Esophagus squamous epithelium (tissue), 5 donors: ENCODE measurements around the gene MNS1. TPM values are rescaled to one million over a fixed set of nuclear protein-coding genes. Genes with fewer than 3 reads are reported as not detected.
"Not testable (repeated sequence)": the region's sequence is repeated elsewhere in the genome, so short reads cannot be mapped to it uniquely, and the experiment has no call there.

Source experiments
- DNase-seq: peaks from one replicate; lab custom pipeline; 2025; lab: John Stamatoyannopoulos, UW
- H3K27ac ChIP-seq, 4 donors: fragments of 200-600 bp; sonication (generic); one replicate each; pipeline ENCODE4 v1.5.1; 2016 to 2019; ENCODE audit warnings: mild to moderate bottlenecking in 1 of 4
- H3K27me3 ChIP-seq, 4 donors: fragments of 200-600 bp; sonication (generic); 1 replicate in 3 of 4; 2 replicates in 1 of 4; pipeline versions ENCODE4 v1.5.1 to v1.6.0; 2017 to 2021; ENCODE audit warnings: antibody characterized with exemption in 1 of 4
- H3K36me3 ChIP-seq, 3 donors: fragments of 200-600 bp; sonication (generic); one replicate each; pipeline ENCODE4 v1.5.1; 2016 to 2019
- H3K4me1 ChIP-seq, 3 donors: fragments of 200-600 bp; sonication (generic); one replicate each; pipeline ENCODE4 v1.5.1; 2017 to 2019
- H3K4me3 ChIP-seq, 4 donors: fragments of 200-600 bp; sonication (generic); 1 replicate in 3 of 4; 2 replicates in 1 of 4; pipeline ENCODE4 v1.5.1; 2016 to 2019; ENCODE audit warnings: mild to moderate bottlenecking in 2 of 4, moderate library complexity in 1 of 4
- H3K9me3 ChIP-seq, 3 donors: fragments of 200-600 bp; sonication (generic); one replicate each; pipeline ENCODE4 v1.5.1; 2016 to 2019
- CTCF ChIP-seq, 6 experiments: fragments of 450-650 bp in 4 of 6; fragments of 200-600 bp in 2 of 6; sonication (generic) in 2 of 6; IDR thresholded peaks; one replicate each; pipeline ENCODE4 v1.5.1; 2016 to 2019; ENCODE audit warnings: antibody characterized with exemption in 6 of 6, mild to moderate bottlenecking in 4 of 6, moderate library complexity in 4 of 6
- POLR2A ChIP-seq, 4 donors: fragments of 450-650 bp; IDR thresholded peaks; one replicate each; pipeline ENCODE4 v1.6.1; 2017; ENCODE audit warnings: antibody characterized with exemption in 4 of 4, mild to moderate bottlenecking in 4 of 4, moderate library complexity in 3 of 4
- WGBS, 2 donors: methylation state at CpG; one replicate each; pipeline ENCODE4 v1.1.5; 2018; 5-methylcytosine and 5-hydroxymethylcytosine counted together
- intact Hi-C: fragments of 100-400 bp; cut with DNase I; formaldehyde crosslinking; loops from one replicate; pipeline ENCODE4 v1.15.0; 2022
- total RNA-seq, 4 donors: library from RNA; depleted of rRNA; stranded (reverse); fragments of >200 nt; gene quantifications; one replicate each; pipeline ENCODE4 v1.1.0, GENCODE V29; 2016
- donor health status: DM: yes; HTN: yes; CAD: no.

Gene MNS1
- total RNA-seq, 4 donors from 2014 or later, result 0.57 to 1.1 (median 0.98) TPM

GRCh38 chr15:56411122-56411749 lies 53.7 kb downstream of the MNS1 start:
- no peaks in the 10 kb centered on the region for H3K27me3 ChIP-seq
- H3K9me3 ChIP-seq, result no peaks in the 10 kb centered on the region
- H3K4me3 ChIP-seq, result no peak overlapping the region
- intact Hi-C loops, result no loop called here
- no peak overlapping the region for H3K27ac ChIP-seq
- DNase-seq, result no peak
- 47 to 49% methylated on average over 2 of the region's 2 CpGs for WGBS, 2 donors
- H3K36me3 ChIP-seq, result no peaks in the 10 kb centered on the region
- TF ChIP-seq POLR2A (IDR thresholded peaks at IDR 0.05) (no peak), CTCF (IDR thresholded peaks at IDR 0.05) (no peak)
- H3K4me1 ChIP-seq, result no peaks in the 10 kb centered on the region

- Histone ChIP-seq H3K4me3 (no peak overlapping the region), H3K27me3 (no peaks in the 10 kb centered on the region), H3K36me3 (no peaks in the 10 kb centered on the region), H3K27ac (no peak overlapping the region), H3K9me3 (no peaks in the 10 kb centered on the region), H3K4me1 (no peaks in the 10 kb centered on the region)
- intact Hi-C loops, result no loop called here
- TF ChIP-seq CTCF (IDR thresholded peaks at IDR 0.05) (no peak), POLR2A (IDR thresholded peaks at IDR 0.05) (no peak)
- no peak for DNase-seq
Measured at GRCh38 chr15:56410721-56411120, 54.2 kb downstream of the MNS1 start.

GRCh38 chr15:56399209-56399608 lies 65.7 kb downstream of the MNS1 start:
- H3K4me3 ChIP-seq, H3K27me3 ChIP-seq, H3K27ac ChIP-seq, intact Hi-C loops, H3K9me3 ChIP-seq, DNase-seq, H3K4me1 ChIP-seq: not testable (repeated sequence)
- peaks cover 0 to 13% (median 0%) of the 10 kb centered on the region in 3 donors for H3K36me3 ChIP-seq
- 96 to 100% methylated on average over 1 to 6 of the region's 11 CpGs for WGBS, 2 donors

GRCh38 chr15:56397325-56397724 lies 67.6 kb downstream of the MNS1 start:
- 92 to 95% methylated on average over 3 of the region's 3 CpGs for WGBS, 2 donors
- H3K36me3 ChIP-seq, result peaks cover 0 to 13% (median 0%) of the 10 kb centered on the region in 3 donors
- H3K27me3 ChIP-seq, H3K4me3 ChIP-seq, H3K9me3 ChIP-seq, DNase-seq, intact Hi-C loops, H3K27ac ChIP-seq, H3K4me1 ChIP-seq: not testable (repeated sequence)

GRCh38 chr15:56394909-56395308 lies 70.0 kb downstream of the MNS1 start:
- Histone ChIP-seq H3K27ac (no peak overlapping the region), H3K36me3 (peaks cover 0 to 13% (median 0%) of the 10 kb centered on the region in 3 donors), H3K9me3 (peaks cover 0 to 7% (median 0%) of the 10 kb centered on the region in 3 donors), H3K4me1 (no peaks in the 10 kb centered on the region), H3K4me3 (no peak overlapping the region), H3K27me3 (no peaks in the 10 kb centered on the region)
- 82 to 89% methylated on average over 1 of the region's 1 CpG for WGBS, 2 donors
- intact Hi-C loops, result no loop called here
- DNase-seq, result no peak
- TF ChIP-seq CTCF (IDR thresholded peaks at IDR 0.05) (no peak), POLR2A (IDR thresholded peaks at IDR 0.05) (no peak)

- H3K4me1 ChIP-seq, result no peaks in the 10 kb centered on the region
- no peak overlapping the region for H3K27ac ChIP-seq
- no peaks in the 10 kb centered on the region for H3K27me3 ChIP-seq
- DNase-seq, result no peak
- peaks cover 0 to 7% (median 0%) of the 10 kb centered on the region in 3 donors for H3K9me3 ChIP-seq
- no peaks in the 10 kb centered on the region for H3K36me3 ChIP-seq
- WGBS, 2 donors, result 85 to 94% methylated on average over 1 of the region's 1 CpG
- TF ChIP-seq POLR2A (IDR thresholded peaks at IDR 0.05), result no peak
- no peak for TF ChIP-seq CTCF (IDR thresholded peaks at IDR 0.05)
- H3K4me3 ChIP-seq, result no peak overlapping the region
- intact Hi-C loops, result no loop called here
Measured at GRCh38 chr15:56393277-56393676, 71.7 kb downstream of the MNS1 start.
